ENCODE data around the gene MCM5.
A peak's percentile ranks its signal among the peaks of the same experiment; 100 is the strongest.
"Not testable (repeated sequence)": the region's sequence is repeated elsewhere in the genome, so short reads cannot be mapped to it uniquely, and the experiment has no call there.

The MCM5 gene

GRCh38 chr22:35399678-35400500 is at the start of gene MCM5:
MCM5 (plus strand) TSS chr22:35400140; CDS start chr22:35400439, 299 bp downstream.
- DNase-seq = peak; percentile 99

GRCh38 chr22:35350539-35351503 is 49.1 kb upstream of the MCM5 start:
- peak; percentile 94 for DNase-seq

GRCh38 chr22:35352214-35353111 is 47.5 kb upstream of the MCM5 start:
- peak; percentile 80 for DNase-seq

GRCh38 chr22:35353318-35353717 is 46.6 kb upstream of the MCM5 start:
- DNase-seq = no peak

- DNase-seq = no peak
Observed at GRCh38 chr22:35354068-35354467, 45.9 kb upstream of the MCM5 start.

GRCh38 chr22:35357883-35358621 is 41.9 kb upstream of the MCM5 start:
- no peak for DNase-seq

- no peak for DNase-seq
Observed at GRCh38 chr22:35359380-35360065, 40.4 kb upstream of the MCM5 start.

GRCh38 chr22:35361001-35361558 is 38.9 kb upstream of the MCM5 start:
- DNase-seq = no peak

- DNase-seq = no peak
Observed at GRCh38 chr22:35363566-35364086, 36.3 kb upstream of the MCM5 start.

GRCh38 chr22:35364230-35364629 is 35.7 kb upstream of the MCM5 start:
- not testable (repeated sequence) for DNase-seq

- DNase-seq = no peak
Observed at GRCh38 chr22:35367331-35367886, 32.5 kb upstream of the MCM5 start.

- no peak for DNase-seq
Observed at GRCh38 chr22:35368386-35368785, 31.6 kb upstream of the MCM5 start.

- DNase-seq = no peak
Observed at GRCh38 chr22:35369996-35370395, 29.9 kb upstream of the MCM5 start.

- no peak for DNase-seq
Observed at GRCh38 chr22:35373781-35374180, 26.2 kb upstream of the MCM5 start.

- DNase-seq = no peak
Observed at GRCh38 chr22:35375031-35375430, 24.9 kb upstream of the MCM5 start.

- DNase-seq = no peak
Observed at GRCh38 chr22:35375526-35375925, 24.4 kb upstream of the MCM5 start.

- peak; percentile 51 for DNase-seq
Observed at GRCh38 chr22:35376728-35377472, 23.0 kb upstream of the MCM5 start.

- DNase-seq = no peak
Observed at GRCh38 chr22:35377735-35378134, 22.2 kb upstream of the MCM5 start.

- DNase-seq = no peak
Observed at GRCh38 chr22:35378621-35379020, 21.3 kb upstream of the MCM5 start.
